ENCODE measurements around the gene CDADC1.

Gene CDADC1

GRCh38 chr13:49300276-49300675 lies 52.6 kb downstream of the CDADC1 start:
- H3K36me3 ChIP-seq (ENCODE audit: control insufficient read depth, insufficient read depth, low read length) = no peaks in the 10 kb centered on the region
- no peak overlapping the region for H3K4me2 ChIP-seq (ENCODE audit: low read length)
- H2AFZ ChIP-seq = no peak overlapping the region
- no peaks in the 10 kb centered on the region for H3K79me2 ChIP-seq
- no peaks in the 10 kb centered on the region for H3K9me3 ChIP-seq (ENCODE audit: control insufficient read depth, low read length)
- H3K27me3 ChIP-seq (ENCODE audit: control insufficient read depth, insufficient read depth, low read length) = no peaks in the 10 kb centered on the region
- no peak overlapping the region for H3K27ac ChIP-seq
- H3K9ac ChIP-seq = no peak overlapping the region
- no peak overlapping the region for H3K4me3 ChIP-seq (ENCODE audit: low read depth, low read length)
- H3K4me1 ChIP-seq = no peaks in the 10 kb centered on the region
- no peak for TF ChIP-seq CTCF (IDR thresholded peaks at IDR 0.05)

- Histone ChIP-seq H3K36me3 (ENCODE audit: control insufficient read depth, insufficient read depth, low read length) (no peaks in the 10 kb centered on the region), H3K9me3 (ENCODE audit: control insufficient read depth, low read length) (no peaks in the 10 kb centered on the region), H3K4me3 (ENCODE audit: low read depth, low read length) (no peak overlapping the region), H3K79me2 (no peaks in the 10 kb centered on the region), H3K27ac (no peak overlapping the region), H3K9ac (no peak overlapping the region), H3K4me2 (ENCODE audit: low read length) (peak overlapping the region; percentile 60), H3K27me3 (ENCODE audit: control insufficient read depth, insufficient read depth, low read length) (no peaks in the 10 kb centered on the region), H3K4me1 (no peaks in the 10 kb centered on the region), H2AFZ (peak overlapping the region; percentile 28)
- peak; percentile 78 for TF ChIP-seq CTCF (IDR thresholded peaks at IDR 0.05)
Observed at GRCh38 chr13:49300739-49301589, 53.2 kb downstream of the CDADC1 start.

GRCh38 chr13:49302222-49302621 lies 54.5 kb downstream of the CDADC1 start:
- Histone ChIP-seq H3K27ac (no peak overlapping the region), H3K27me3 (ENCODE audit: control insufficient read depth, insufficient read depth, low read length) (no peaks in the 10 kb centered on the region), H2AFZ (no peak overlapping the region), H3K4me2 (ENCODE audit: low read length) (no peak overlapping the region), H3K4me1 (no peaks in the 10 kb centered on the region), H3K9ac (no peak overlapping the region), H3K9me3 (ENCODE audit: control insufficient read depth, low read length) (no peaks in the 10 kb centered on the region), H3K36me3 (ENCODE audit: control insufficient read depth, insufficient read depth, low read length) (no peaks in the 10 kb centered on the region), H3K4me3 (ENCODE audit: low read depth, low read length) (no peak overlapping the region), H3K79me2 (no peaks in the 10 kb centered on the region)
- TF ChIP-seq CTCF (IDR thresholded peaks at IDR 0.05) = no peak

- Histone ChIP-seq H2AFZ (no peak overlapping the region), H3K79me2 (no peaks in the 10 kb centered on the region), H3K4me2 (ENCODE audit: low read length) (no peak overlapping the region), H3K36me3 (ENCODE audit: control insufficient read depth, insufficient read depth, low read length) (no peaks in the 10 kb centered on the region), H3K4me3 (ENCODE audit: low read depth, low read length) (no peak overlapping the region), H3K27ac (no peak overlapping the region), H3K4me1 (no peaks in the 10 kb centered on the region), H3K9me3 (ENCODE audit: control insufficient read depth, low read length) (no peaks in the 10 kb centered on the region), H3K9ac (no peak overlapping the region), H3K27me3 (ENCODE audit: control insufficient read depth, insufficient read depth, low read length) (no peaks in the 10 kb centered on the region)
- TF ChIP-seq CTCF (IDR thresholded peaks at IDR 0.05) = no peak
Observed at GRCh38 chr13:49302817-49303216, 55.1 kb downstream of the CDADC1 start.

Data from parathyroid adenoma (tissue), 2 donors.